HG03045 (cell line): Measurements from ENCODE around the gene RETSAT.

Experiments
- ATAC-seq: cut with Tn5 transposase; IDR thresholded peaks from one replicate; pipeline ENCODE4 v1.9.1; 2021; ENCODE audit warnings: mild to moderate bottlenecking, moderate library complexity; ENCODE audit not compliant: unreplicated experiment

Gene RETSAT

GRCh38 chr2:85309699-85310321 lies 44.5 kb downstream of the RETSAT start:
- no peak for ATAC-seq

DNA sequence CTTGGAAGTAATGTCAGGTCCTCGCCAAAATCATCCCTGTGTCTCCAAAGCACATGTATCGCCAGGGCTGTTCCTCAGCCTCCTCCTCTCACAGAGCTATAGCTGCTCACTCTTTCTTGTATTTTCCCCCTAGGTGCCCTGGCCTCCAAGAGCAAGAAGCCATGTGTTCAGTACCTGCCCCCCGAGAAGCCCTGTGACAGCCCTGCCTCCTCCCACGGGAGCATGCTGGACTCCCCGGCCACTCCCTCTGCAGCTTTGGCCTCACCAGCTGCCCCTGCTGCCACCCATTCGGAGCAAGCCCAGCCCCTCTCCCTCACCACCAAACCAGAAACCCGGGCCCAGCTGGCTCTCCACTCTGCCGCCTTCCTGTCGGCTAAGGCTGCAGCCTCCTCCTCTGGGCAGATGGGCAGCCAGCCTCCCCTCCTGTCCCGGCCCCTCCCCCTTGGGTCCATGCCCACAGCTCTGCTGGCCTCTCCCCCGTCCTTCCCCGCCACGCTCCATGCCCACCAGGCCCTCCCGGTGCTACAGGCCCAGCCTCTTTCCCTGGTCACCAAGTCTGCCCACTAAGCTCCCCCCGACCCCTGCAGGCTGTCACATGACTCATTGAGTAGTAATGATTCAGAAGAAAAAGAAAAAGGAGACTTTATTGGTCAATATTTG lies 45.3 kb downstream of the RETSAT start:
- ATAC-seq, result no peak

DNA sequence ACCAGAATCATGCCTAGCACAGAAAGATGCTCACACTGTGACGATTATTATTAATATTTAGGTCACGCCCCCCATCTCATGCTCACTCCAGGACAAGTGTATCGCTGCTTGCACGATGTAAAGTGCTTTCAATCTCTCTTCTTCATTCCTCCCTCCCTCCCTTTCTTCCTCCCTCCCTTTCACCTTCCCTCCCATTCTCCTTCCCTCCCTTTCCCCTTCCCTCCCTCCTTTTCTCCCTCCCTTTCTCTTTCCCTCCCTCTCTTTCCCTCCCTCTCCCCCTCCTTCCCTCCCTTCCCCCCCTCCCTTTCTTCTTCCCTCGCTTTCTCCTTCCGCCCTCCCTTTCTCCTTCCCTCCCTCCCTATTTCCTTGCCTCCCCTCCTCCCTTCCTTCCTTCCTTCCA lies 46.1 kb downstream of the RETSAT start:
- ATAC-seq, result no peak

DNA sequence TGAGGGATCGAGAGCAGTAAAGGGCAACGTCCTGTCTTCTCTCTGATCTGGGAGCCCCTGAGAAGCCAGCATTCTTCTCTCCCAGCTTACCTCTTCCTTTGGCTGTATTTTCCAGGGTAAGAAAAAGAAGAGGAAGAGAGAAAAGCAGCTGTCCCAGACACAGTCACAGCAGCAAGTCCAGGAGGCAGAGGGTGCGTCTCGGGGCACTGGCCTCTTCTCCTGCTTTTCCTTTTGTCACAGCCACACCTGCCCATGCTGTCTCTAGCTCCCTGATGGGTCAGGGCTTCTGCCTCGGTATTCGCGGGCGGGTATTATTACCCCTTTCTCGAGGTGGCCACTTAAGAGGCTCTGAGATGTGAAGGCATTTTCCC lies 46.8 kb downstream of the RETSAT start:
- ATAC-seq, result no peak

DNA sequence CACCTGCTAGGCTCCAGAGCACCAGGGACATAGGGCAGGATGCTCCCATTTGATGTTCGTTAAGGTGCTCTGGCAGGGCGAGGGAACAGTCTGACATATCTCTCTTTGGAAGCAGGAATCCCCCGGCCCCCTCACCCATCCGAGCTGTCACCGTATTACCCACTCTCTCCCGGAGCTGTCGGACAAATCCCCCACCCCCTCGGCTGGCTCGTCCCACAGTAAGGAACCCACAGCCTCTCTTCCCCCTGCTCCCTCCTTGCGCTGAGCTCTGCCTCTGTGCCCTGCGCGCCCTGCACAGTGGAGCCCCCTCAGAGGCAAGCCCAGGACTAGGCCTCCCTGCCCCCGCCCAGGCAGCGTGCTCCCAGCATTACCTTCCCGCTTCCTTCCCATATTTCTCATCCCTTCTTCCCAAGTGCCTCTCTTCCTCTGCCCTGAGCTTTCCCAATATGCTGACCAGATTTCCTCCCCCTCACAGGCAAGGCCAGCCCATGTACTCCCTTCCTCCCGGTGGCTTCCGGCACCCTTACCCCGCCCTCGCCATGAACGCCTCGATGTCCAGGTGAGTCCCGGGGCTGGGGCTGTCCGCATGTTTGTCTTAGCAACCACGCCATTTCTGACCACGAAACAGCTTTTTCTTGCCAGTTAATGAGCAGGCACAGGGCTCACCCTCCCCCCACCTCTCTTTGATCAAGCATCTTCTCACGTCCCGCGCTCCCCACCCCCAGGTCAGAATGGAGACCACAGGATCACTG lies 50.4 kb downstream of the RETSAT start:
- ATAC-seq, result no peak

DNA sequence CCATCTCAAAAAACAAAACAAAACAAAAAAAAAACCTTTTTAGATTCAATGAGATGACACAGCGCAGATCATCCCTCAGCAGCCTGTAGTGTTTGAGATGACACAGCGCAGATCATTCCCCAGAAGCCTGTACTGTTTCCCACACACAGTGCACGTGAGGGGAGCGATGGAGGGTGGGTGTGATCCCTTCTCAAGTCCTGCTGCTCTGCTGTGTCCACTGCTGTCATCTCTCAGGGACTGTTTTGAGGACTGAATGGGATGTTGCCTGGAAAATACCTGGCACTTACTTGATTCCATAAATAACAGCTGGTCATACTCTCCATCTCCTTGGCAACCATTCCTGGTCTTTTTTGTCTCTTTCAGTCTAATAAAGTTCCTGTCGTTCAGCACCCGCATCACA lies 52.2 kb downstream of the RETSAT start:
- no peak for ATAC-seq
